Measurements from ENCODE around the gene CLSTN2. TPM values are rescaled to one million over a fixed set of nuclear protein-coding genes. Genes with fewer than 3 reads are reported as not detected.

CLSTN2 gene
- total and polyA plus RNA-seq, 4 donors = 0.09 to 2.2 (median 0.55) TPM

DNA sequence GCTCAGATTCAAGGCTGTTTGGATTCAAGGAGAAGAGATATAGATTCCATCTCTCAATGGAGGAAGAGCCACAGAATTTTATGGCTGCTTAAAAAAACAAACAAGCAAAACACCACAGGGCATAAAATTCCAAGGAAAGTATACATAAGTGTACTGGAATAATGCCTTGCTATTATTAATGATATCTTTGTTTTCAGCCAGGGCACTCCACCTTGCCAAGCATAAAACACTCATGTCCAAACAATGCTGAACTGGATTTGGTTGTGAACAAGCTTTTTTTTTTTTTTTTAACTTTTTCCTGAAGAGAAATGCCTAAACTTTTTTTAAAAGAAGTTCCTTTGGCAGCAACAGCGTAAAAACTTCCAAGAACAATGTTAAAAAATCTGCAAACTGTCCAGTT, 4.8 kb upstream of the CLSTN2 start:
- H3K4me1 ChIP-seq (ENCODE audit: control insufficient read depth in 4 of 4, insufficient read depth in 4 of 4, low read length in 3 of 4) = peaks cover 2 to 9% (median 7%) of the 10 kb centered on the region in 4 donors
- 90% methylated on average over 1 of the region's 1 CpG for WGBS

DNA sequence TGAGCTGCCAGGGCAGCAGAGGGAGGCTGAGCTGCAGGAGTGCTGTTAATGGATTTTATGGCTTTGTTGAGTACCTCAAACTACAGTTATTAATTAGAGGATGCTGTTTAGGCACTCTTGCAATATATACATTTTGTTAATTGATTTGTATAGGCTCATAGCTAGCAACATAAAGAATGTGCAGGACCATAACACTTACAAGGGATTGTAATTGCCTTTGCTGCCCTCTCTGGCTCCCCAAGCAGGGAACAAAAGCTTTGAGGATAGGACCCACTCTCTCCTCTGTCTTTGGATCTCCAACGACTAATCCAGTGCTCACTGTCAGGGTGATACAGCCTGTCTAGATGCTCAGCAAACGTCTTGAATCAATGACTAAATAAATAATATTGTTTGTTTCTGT, 1.2 kb upstream of the CLSTN2 start:
- DNase-seq (ENCODE audit: low spot score) = no peak
- Histone ChIP-seq H3K4me3 (ENCODE audit: low read depth in 1 of 3, low read length in 3 of 3) (no peak overlapping the region), H3K4me1 (ENCODE audit: control insufficient read depth in 4 of 4, insufficient read depth in 4 of 4, low read length in 3 of 4) (peaks cover 7 to 20% (median 13%) of the 10 kb centered on the region in 4 donors), H3K9ac (ENCODE audit: low read depth in 1 of 2, low read length in 2 of 2) (no peak overlapping the region), H3K9me3 (ENCODE audit: control insufficient read depth in 4 of 4, low read length in 3 of 4) (no peaks in the 10 kb centered on the region), H3K27ac (ENCODE audit: low read depth in 1 of 2, low read length in 2 of 2) (no peak overlapping the region), H3K27me3 (ENCODE audit: control insufficient read depth in 4 of 4, insufficient read depth in 4 of 4, low read length in 3 of 4) (peaks cover 2 to 18% (median 10%) of the 10 kb centered on the region in 4 donors), H3K36me3 (ENCODE audit: control insufficient read depth in 4 of 4, insufficient read depth in 3 of 4, low read depth in 1 of 4, low read length in 3 of 4) (no peaks in the 10 kb centered on the region)
- TF ChIP-seq, protein P1, sequence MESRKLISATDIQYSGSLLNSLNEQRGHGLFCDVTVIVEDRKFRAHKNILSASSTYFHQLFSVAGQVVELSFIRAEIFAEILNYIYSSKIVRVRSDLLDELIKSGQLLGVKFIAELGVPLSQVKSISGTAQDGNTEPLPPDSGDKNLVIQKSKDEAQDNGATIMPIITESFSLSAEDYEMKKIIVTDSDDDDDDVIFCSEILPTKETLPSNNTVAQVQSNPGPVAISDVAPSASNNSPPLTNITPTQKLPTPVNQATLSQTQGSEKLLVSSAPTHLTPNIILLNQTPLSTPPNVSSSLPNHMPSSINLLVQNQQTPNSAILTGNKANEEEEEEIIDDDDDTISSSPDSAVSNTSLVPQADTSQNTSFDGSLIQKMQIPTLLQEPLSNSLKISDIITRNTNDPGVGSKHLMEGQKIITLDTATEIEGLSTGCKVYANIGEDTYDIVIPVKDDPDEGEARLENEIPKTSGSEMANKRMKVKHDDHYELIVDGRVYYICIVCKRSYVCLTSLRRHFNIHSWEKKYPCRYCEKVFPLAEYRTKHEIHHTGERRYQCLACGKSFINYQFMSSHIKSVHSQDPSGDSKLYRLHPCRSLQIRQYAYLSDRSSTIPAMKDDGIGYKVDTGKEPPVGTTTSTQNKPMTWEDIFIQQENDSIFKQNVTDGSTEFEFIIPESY (IDR thresholded peaks at IDR 0.05) = no peak
- TF ChIP-seq, protein P2, sequence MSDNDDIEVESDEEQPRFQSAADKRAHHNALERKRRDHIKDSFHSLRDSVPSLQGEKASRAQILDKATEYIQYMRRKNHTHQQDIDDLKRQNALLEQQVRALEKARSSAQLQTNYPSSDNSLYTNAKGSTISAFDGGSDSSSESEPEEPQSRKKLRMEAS (IDR thresholded peaks at IDR 0.05) = no peak
- no peak for TF ChIP-seq FOXA1 (IDR thresholded peaks at IDR 0.05)
- no peak for TF ChIP-seq NR2F2 (IDR thresholded peaks at IDR 0.05)
- TF ChIP-seq EGR1 (IDR thresholded peaks at IDR 0.05; ENCODE audit: low read depth in 2 of 2) = no peak
- TF ChIP-seq RAD21 (IDR thresholded peaks at IDR 0.05) = no peak
- TF ChIP-seq HNF4G (IDR thresholded peaks at IDR 0.05) = no peak
- TF ChIP-seq RXRA (IDR thresholded peaks at IDR 0.05) = no peak
- TF ChIP-seq SP1 (IDR thresholded peaks at IDR 0.05) = no peak
- no peak for TF ChIP-seq GABPA (IDR thresholded peaks at IDR 0.05 in 1 of 2, conservative IDR thresholded peaks at IDR 0.05 in 1 of 2)
- TF ChIP-seq, protein P3, sequence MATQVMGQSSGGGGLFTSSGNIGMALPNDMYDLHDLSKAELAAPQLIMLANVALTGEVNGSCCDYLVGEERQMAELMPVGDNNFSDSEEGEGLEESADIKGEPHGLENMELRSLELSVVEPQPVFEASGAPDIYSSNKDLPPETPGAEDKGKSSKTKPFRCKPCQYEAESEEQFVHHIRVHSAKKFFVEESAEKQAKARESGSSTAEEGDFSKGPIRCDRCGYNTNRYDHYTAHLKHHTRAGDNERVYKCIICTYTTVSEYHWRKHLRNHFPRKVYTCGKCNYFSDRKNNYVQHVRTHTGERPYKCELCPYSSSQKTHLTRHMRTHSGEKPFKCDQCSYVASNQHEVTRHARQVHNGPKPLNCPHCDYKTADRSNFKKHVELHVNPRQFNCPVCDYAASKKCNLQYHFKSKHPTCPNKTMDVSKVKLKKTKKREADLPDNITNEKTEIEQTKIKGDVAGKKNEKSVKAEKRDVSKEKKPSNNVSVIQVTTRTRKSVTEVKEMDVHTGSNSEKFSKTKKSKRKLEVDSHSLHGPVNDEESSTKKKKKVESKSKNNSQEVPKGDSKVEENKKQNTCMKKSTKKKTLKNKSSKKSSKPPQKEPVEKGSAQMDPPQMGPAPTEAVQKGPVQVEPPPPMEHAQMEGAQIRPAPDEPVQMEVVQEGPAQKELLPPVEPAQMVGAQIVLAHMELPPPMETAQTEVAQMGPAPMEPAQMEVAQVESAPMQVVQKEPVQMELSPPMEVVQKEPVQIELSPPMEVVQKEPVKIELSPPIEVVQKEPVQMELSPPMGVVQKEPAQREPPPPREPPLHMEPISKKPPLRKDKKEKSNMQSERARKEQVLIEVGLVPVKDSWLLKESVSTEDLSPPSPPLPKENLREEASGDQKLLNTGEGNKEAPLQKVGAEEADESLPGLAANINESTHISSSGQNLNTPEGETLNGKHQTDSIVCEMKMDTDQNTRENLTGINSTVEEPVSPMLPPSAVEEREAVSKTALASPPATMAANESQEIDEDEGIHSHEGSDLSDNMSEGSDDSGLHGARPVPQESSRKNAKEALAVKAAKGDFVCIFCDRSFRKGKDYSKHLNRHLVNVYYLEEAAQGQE (IDR thresholded peaks at IDR 0.05) = no peak
- TF ChIP-seq, protein P4, sequence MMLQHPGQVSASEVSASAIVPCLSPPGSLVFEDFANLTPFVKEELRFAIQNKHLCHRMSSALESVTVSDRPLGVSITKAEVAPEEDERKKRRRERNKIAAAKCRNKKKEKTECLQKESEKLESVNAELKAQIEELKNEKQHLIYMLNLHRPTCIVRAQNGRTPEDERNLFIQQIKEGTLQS (IDR thresholded peaks at IDR 0.05) = no peak
- TF ChIP-seq YY1 (IDR thresholded peaks at IDR 0.05) = no peak
- no peak for TF ChIP-seq TAF1 (conservative IDR thresholded peaks at IDR 0.05)
- TF ChIP-seq JUND (IDR thresholded peaks at IDR 0.05) = no peak
- 30% methylated on average over 2 of the region's 2 CpGs for WGBS

More for the DNA sequence above, 4.8 kb upstream of the CLSTN2 start:
- Histone ChIP-seq H3K36me3 (ENCODE audit: control insufficient read depth in 4 of 4, insufficient read depth in 3 of 4, low read depth in 1 of 4, low read length in 3 of 4) (no peaks in the 10 kb centered on the region), H3K9me3 (ENCODE audit: control insufficient read depth in 4 of 4, low read length in 3 of 4) (no peaks in the 10 kb centered on the region), H3K4me3 (ENCODE audit: low read depth in 1 of 3, low read length in 3 of 3) (no peak overlapping the region), H3K27ac (ENCODE audit: low read depth in 1 of 2, low read length in 2 of 2) (no peak overlapping the region), H3K27me3 (ENCODE audit: control insufficient read depth in 4 of 4, insufficient read depth in 4 of 4, low read length in 3 of 4) (peaks cover 2 to 10% (median 5%) of the 10 kb centered on the region in 4 donors), H3K9ac (ENCODE audit: low read depth in 1 of 2, low read length in 2 of 2) (no peak overlapping the region)
- DNase-seq (ENCODE audit: low spot score) = no peak
- no peak for TF ChIP-seq HNF4A (conservative IDR thresholded peaks at IDR 0.05)
- TF ChIP-seq EGR1 (IDR thresholded peaks at IDR 0.05; ENCODE audit: low read depth in 2 of 2) = no peak
- TF ChIP-seq, protein P5, sequence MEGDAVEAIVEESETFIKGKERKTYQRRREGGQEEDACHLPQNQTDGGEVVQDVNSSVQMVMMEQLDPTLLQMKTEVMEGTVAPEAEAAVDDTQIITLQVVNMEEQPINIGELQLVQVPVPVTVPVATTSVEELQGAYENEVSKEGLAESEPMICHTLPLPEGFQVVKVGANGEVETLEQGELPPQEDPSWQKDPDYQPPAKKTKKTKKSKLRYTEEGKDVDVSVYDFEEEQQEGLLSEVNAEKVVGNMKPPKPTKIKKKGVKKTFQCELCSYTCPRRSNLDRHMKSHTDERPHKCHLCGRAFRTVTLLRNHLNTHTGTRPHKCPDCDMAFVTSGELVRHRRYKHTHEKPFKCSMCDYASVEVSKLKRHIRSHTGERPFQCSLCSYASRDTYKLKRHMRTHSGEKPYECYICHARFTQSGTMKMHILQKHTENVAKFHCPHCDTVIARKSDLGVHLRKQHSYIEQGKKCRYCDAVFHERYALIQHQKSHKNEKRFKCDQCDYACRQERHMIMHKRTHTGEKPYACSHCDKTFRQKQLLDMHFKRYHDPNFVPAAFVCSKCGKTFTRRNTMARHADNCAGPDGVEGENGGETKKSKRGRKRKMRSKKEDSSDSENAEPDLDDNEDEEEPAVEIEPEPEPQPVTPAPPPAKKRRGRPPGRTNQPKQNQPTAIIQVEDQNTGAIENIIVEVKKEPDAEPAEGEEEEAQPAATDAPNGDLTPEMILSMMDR (IDR thresholded peaks at IDR 0.05; ENCODE audit: low read depth, low read length, missing input control) = no peak
- TF ChIP-seq, protein P2 (IDR thresholded peaks at IDR 0.05) = no peak
- TF ChIP-seq HNF4G (IDR thresholded peaks at IDR 0.05) = no peak
- TF ChIP-seq, protein P1 (IDR thresholded peaks at IDR 0.05) = no peak
- TF ChIP-seq NR2F2 (IDR thresholded peaks at IDR 0.05) = no peak
- TF ChIP-seq FOXA1 (IDR thresholded peaks at IDR 0.05) = no peak
- TF ChIP-seq JUND (IDR thresholded peaks at IDR 0.05) = no peak
- no peak for TF ChIP-seq SP1 (IDR thresholded peaks at IDR 0.05)
- TF ChIP-seq FOXA2 (IDR thresholded peaks at IDR 0.05) = no peak
